ENCODE measurements around the gene BCL2L14.

GRCh38 chr12:12056951-12057350 is 13.8 kb upstream of the BCL2L14 start:
- TF ChIP-seq POLR2A (IDR thresholded peaks at IDR 0.05) = no peak
- TF ChIP-seq, protein P1, sequence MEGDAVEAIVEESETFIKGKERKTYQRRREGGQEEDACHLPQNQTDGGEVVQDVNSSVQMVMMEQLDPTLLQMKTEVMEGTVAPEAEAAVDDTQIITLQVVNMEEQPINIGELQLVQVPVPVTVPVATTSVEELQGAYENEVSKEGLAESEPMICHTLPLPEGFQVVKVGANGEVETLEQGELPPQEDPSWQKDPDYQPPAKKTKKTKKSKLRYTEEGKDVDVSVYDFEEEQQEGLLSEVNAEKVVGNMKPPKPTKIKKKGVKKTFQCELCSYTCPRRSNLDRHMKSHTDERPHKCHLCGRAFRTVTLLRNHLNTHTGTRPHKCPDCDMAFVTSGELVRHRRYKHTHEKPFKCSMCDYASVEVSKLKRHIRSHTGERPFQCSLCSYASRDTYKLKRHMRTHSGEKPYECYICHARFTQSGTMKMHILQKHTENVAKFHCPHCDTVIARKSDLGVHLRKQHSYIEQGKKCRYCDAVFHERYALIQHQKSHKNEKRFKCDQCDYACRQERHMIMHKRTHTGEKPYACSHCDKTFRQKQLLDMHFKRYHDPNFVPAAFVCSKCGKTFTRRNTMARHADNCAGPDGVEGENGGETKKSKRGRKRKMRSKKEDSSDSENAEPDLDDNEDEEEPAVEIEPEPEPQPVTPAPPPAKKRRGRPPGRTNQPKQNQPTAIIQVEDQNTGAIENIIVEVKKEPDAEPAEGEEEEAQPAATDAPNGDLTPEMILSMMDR (IDR thresholded peaks at IDR 0.05) = no peak

All from body of pancreas (tissue), 4 donors.